GM23338 (cell line): ENCODE data around the gene RPF1.
A peak's percentile ranks its signal among the peaks of the same experiment; 100 is the strongest.

Source experiments
- CTCF ChIP-seq, 2 experiments: fragments of 200-600 bp in 1 of 2; sonication (generic) in 1 of 2; conservative IDR thresholded peaks; 2 replicates each; pipeline versions ENCODE4 v1.5.1 to v1.6.1; 2016 to 2017; ENCODE audit warnings: antibody characterized with exemption in 2 of 2, low read depth in 2 of 2, mild to moderate bottlenecking in 2 of 2, moderate library complexity in 1 of 2
- REST ChIP-seq: IDR thresholded peaks from one replicate; pipeline ENCODE4 v1.6.1; 2018; ENCODE audit warnings: antibody characterized with exemption; ENCODE audit not compliant: unreplicated experiment
- TF ChIP-seq, protein P1 (sequence below): IDR thresholded peaks from 2 replicates; pipeline ENCODE4 v1.6.1; 2016; ENCODE audit warnings: antibody characterized with exemption

GRCh38 chr1:84541679-84542078 is 62.6 kb downstream of the RPF1 start:
- TF ChIP-seq CTCF (conservative IDR thresholded peaks at IDR 0.05; ENCODE audit: low read depth in 2 of 2): peak; percentile 57 to 65
- TF ChIP-seq, protein P1, sequence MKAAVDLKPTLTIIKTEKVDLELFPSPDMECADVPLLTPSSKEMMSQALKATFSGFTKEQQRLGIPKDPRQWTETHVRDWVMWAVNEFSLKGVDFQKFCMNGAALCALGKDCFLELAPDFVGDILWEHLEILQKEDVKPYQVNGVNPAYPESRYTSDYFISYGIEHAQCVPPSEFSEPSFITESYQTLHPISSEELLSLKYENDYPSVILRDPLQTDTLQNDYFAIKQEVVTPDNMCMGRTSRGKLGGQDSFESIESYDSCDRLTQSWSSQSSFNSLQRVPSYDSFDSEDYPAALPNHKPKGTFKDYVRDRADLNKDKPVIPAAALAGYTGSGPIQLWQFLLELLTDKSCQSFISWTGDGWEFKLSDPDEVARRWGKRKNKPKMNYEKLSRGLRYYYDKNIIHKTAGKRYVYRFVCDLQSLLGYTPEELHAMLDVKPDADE: no peak
- TF ChIP-seq REST: no peak
